Thyroid gland (tissue), 4 donors: Measurements from ENCODE around the gene AGBL3. TPM values are rescaled to one million over a fixed set of nuclear protein-coding genes. Genes with fewer than 3 reads are reported as not detected.

ENCODE experiments used
- DNase-seq, 2 donors: peaks; one replicate each; pipeline ENCODE4 v3.0.0-alpha.2; 2019
- H3K27ac ChIP-seq, 3 donors: fragments of 200-600 bp; sonication (generic); 1 replicate in 2 of 3; 2 replicates in 1 of 3; pipeline ENCODE4 v1.5.1; 2016 to 2019; ENCODE audit warnings: mild to moderate bottlenecking in 1 of 3, moderate library complexity in 1 of 3
- H3K27me3 ChIP-seq: fragments of 200-600 bp; sonication (generic); one replicate; pipeline ENCODE4 v1.5.1; 2019
- H3K36me3 ChIP-seq, 2 donors: fragments of 200-600 bp; sonication (generic); one replicate each; pipeline ENCODE4 v1.5.1; 2016 to 2019
- H3K4me1 ChIP-seq, 2 donors: fragments of 200-600 bp; sonication (generic); one replicate each; pipeline ENCODE4 v1.5.1; 2017 to 2019
- H3K4me3 ChIP-seq, 3 donors: fragments of 200-600 bp; sonication (generic); replicated peaks in 1 of 3; 1 replicate in 2 of 3; 2 replicates in 1 of 3; pipeline ENCODE4 v1.5.1; 2016; ENCODE audit warnings: mild to moderate bottlenecking in 1 of 3
- H3K9me3 ChIP-seq: fragments of 200-600 bp; sonication (generic); one replicate; pipeline ENCODE4 v1.5.1; 2017
- POLR2A ChIP-seq, 2 donors: fragments of 450-650 bp; IDR thresholded peaks; one replicate each; pipeline ENCODE4 v1.6.1; 2017; ENCODE audit warnings: antibody characterized with exemption in 2 of 2, mild to moderate bottlenecking in 2 of 2, moderate library complexity in 1 of 2
- WGBS, 2 donors: methylation state at CpG; one replicate each; pipeline ENCODE4 v1.1.5; 2017; 5-methylcytosine and 5-hydroxymethylcytosine counted together
- intact Hi-C: fragments of 100-400 bp; cut with DNase I; formaldehyde crosslinking; loops from one replicate; pipeline ENCODE4 v1.15.1; 2023
- total RNA-seq, 4 donors: library from RNA; depleted of rRNA; stranded (reverse); fragments of >200 nt; gene quantifications; one replicate each; pipeline ENCODE4 v1.2.3, GENCODE V29; 2016
- TF ChIP-seq, protein P1 (sequence below), 6 experiments: fragments of 200-600 bp in 3 of 6; fragments of 450-650 bp in 3 of 6; sonication (generic) in 3 of 6; IDR thresholded peaks; one replicate each; pipeline ENCODE4 v1.5.1; 2016 to 2019; ENCODE audit warnings: antibody characterized with exemption in 6 of 6, mild to moderate bottlenecking in 2 of 6, inconsistent platforms in 1 of 6, moderate library complexity in 1 of 6

The AGBL3 gene
- total RNA-seq, 4 donors from 2014 or later, result 3.6 to 5.0 (median 4.1) TPM

DNA sequence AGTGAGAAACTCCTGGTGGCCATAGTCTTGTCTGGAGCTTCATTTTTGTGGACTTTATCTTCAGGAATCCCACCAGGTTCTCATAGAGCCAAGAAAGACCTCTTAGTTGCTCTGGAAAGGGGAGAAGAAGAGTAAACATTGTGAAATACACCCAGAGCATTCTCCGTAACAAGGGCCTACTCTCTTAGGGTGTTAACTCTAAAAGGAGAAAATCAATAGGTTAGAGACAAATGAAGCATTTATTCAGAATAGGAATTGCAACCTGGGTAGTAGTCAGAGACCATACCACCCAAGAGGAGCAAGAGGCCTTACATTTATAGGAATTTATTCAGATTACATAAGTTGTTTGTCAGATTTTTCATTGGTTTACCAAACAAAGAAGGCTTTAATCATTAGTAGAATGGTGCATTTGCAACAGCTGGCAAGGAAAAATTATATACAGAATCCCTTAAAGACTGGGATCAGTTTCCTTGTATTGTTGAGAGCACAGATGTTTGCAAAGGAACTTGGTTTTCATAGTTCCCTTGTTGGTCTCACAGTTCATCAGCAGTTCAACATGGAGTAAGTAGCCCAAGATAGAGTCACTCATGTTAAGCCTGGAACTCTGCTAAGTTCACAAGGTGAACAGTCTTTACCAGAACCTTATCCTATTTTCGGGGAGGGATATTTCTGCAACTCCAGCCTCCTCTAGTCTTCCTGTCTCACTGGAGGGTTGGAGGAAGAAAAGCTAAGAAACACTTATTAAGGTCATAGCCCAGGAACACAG lies 108.3 kb downstream of the AGBL3 start:
- no peaks in the 10 kb centered on the region for H3K9me3 ChIP-seq
- no peaks in the 10 kb centered on the region for H3K36me3 ChIP-seq
- WGBS, 2 donors, result 91 to 98% methylated on average over 2 of the region's 2 CpGs
- no peak overlapping the region for H3K4me3 ChIP-seq
- intact Hi-C loops, result no loop called here
- no peaks in the 10 kb centered on the region for H3K27me3 ChIP-seq
- no peaks in the 10 kb centered on the region for H3K4me1 ChIP-seq
- no peak overlapping the region for H3K27ac ChIP-seq
- no peak for DNase-seq
- no peak for TF ChIP-seq POLR2A (IDR thresholded peaks at IDR 0.05)
- TF ChIP-seq, protein P1, sequence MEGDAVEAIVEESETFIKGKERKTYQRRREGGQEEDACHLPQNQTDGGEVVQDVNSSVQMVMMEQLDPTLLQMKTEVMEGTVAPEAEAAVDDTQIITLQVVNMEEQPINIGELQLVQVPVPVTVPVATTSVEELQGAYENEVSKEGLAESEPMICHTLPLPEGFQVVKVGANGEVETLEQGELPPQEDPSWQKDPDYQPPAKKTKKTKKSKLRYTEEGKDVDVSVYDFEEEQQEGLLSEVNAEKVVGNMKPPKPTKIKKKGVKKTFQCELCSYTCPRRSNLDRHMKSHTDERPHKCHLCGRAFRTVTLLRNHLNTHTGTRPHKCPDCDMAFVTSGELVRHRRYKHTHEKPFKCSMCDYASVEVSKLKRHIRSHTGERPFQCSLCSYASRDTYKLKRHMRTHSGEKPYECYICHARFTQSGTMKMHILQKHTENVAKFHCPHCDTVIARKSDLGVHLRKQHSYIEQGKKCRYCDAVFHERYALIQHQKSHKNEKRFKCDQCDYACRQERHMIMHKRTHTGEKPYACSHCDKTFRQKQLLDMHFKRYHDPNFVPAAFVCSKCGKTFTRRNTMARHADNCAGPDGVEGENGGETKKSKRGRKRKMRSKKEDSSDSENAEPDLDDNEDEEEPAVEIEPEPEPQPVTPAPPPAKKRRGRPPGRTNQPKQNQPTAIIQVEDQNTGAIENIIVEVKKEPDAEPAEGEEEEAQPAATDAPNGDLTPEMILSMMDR (IDR thresholded peaks at IDR 0.05), result no peak

DNA sequence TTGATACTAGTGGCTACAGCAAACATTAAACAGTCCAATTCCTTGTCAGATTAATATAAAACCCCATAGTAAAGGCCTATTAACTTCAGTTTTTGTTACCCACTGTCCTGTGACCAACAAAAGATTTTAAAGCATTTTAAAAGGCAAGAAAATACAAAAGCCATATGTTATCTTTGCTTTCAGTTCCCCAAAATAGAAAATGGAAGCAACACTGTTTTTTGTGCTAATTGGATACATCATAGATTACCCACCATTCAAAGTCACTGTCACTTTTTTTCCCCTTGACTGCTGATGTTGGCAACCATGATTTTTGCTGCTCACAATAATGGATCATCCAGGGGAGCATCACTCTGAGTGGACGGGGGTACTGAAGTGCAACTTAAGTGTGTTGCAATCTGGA lies 109.1 kb downstream of the AGBL3 start:
- no peaks in the 10 kb centered on the region for H3K27me3 ChIP-seq
- no peak overlapping the region for H3K27ac ChIP-seq
- DNase-seq, result no peak
- H3K4me3 ChIP-seq, result no peak overlapping the region
- H3K36me3 ChIP-seq, result no peaks in the 10 kb centered on the region
- no peak for TF ChIP-seq POLR2A (IDR thresholded peaks at IDR 0.05)
- TF ChIP-seq, protein P1 (IDR thresholded peaks at IDR 0.05), result no peak
- WGBS, 2 donors, result 82 to 93% methylated on average over 1 of the region's 1 CpG
- no peaks in the 10 kb centered on the region for H3K4me1 ChIP-seq
- H3K9me3 ChIP-seq, result no peaks in the 10 kb centered on the region
- intact Hi-C loops, result no loop called here

DNA sequence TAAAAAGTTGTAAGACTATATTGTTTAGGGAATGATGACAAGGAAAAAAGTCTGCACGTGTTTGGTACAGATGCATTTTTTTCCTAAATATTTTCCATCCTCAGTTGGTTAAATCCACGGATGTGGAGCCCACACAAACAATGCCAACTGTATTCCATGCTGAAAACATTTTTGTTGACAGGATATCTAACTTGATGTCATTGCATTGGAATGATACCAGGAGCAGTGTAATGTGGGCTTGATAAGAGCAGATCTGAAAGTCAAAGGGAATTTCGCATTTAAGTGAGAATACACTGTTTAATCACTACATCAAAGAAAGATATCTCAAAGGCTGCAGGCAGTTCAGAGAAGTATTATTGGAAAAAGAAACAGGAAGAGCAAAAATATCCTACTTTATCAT lies 112.1 kb downstream of the AGBL3 start:
- TF ChIP-seq POLR2A (IDR thresholded peaks at IDR 0.05), result no peak
- WGBS, 2 donors, result 55 to 59% methylated on average over 3 of the region's 3 CpGs
- no peak overlapping the region for H3K4me3 ChIP-seq
- H3K27me3 ChIP-seq, result no peaks in the 10 kb centered on the region
- no peak for DNase-seq
- H3K27ac ChIP-seq, result no peak overlapping the region
- intact Hi-C loops, result no loop called here
- no peaks in the 10 kb centered on the region for H3K36me3 ChIP-seq
- no peaks in the 10 kb centered on the region for H3K9me3 ChIP-seq
- no peaks in the 10 kb centered on the region for H3K4me1 ChIP-seq

DNA sequence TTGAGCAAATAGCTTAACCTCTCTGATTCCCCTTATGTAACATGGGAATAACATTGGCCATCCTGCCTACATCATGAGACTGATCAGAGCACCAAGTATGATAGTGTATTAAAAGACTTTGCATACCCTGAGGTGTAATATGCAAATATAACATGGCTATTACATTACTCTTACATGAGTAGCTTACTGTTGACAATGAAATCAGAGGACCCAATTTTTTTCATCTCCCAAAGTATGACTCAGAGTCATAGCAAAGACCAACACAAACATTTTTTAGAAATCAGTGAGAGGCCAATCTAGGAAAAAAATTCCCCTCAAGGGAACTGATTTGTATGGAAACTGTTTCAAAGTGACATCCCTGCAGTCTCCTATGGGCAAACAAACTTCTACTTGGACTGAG lies 114.5 kb downstream of the AGBL3 start:
- Histone ChIP-seq H3K4me3 (no peak overlapping the region), H3K9me3 (no peaks in the 10 kb centered on the region), H3K27me3 (no peaks in the 10 kb centered on the region), H3K36me3 (no peaks in the 10 kb centered on the region), H3K4me1 (no peaks in the 10 kb centered on the region), H3K27ac (no peak overlapping the region)
- DNase-seq, result no peak
- TF ChIP-seq, protein P1 (IDR thresholded peaks at IDR 0.05), result no peak
- no peak for TF ChIP-seq POLR2A (IDR thresholded peaks at IDR 0.05)
- intact Hi-C loops, result no loop called here

DNA sequence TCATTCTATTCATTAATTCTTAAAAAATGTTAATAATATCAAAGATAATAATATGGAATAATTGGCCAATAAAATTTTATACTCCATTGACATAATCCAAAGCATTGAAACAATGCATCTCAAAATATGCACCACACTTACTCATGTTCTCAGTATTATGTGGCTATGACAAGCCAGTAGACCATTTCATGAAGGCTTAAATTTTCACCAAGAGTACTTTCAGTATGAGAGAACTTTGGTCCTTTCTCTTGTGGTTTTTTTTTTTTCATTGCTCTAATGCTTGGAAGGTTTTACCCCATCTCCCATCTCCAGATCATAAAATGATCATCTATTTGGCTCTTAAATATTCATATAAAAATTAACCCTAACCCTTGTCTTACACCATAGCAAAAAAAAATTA lies 116.1 kb downstream of the AGBL3 start:
- intact Hi-C loops, result no loop called here
- DNase-seq, result no peak
- H3K4me1 ChIP-seq, result no peaks in the 10 kb centered on the region
- TF ChIP-seq, protein P1 (IDR thresholded peaks at IDR 0.05), result no peak
- no peak for TF ChIP-seq POLR2A (IDR thresholded peaks at IDR 0.05)
- no peaks in the 10 kb centered on the region for H3K9me3 ChIP-seq
- H3K36me3 ChIP-seq, result no peaks in the 10 kb centered on the region
- H3K27me3 ChIP-seq, result no peaks in the 10 kb centered on the region
- H3K4me3 ChIP-seq, result no peak overlapping the region
- H3K27ac ChIP-seq, result no peak overlapping the region
